H1 (cell line): ENCODE data around the gene EGR2. TPM values are rescaled to one million over a fixed set of nuclear protein-coding genes. Genes with fewer than 3 reads are reported as not detected.

ENCODE experiments used
- ASH2L ChIP-seq: fragments of 200-600, 300-600 bp; sonication (generic); IDR thresholded peaks from one replicate; pipeline ENCODE4 v1.7.1; 2017; ENCODE audit warnings: low read length
- CREB1 ChIP-seq: IDR thresholded peaks from 2 replicates; pipeline ENCODE4 v1.6.1; 2012; ENCODE audit warnings: inconsistent platforms
- CTBP2 ChIP-seq: IDR thresholded peaks from 2 replicates; pipeline ENCODE4 v1.7.0; 2011; ENCODE audit warnings: borderline replicate concordance, mild to moderate bottlenecking, moderate library complexity, mixed read lengths, low read length; ENCODE audit not compliant: insufficient read depth, insufficient read length
- EZH2 ChIP-seq: fragments of 200-600 bp; sonication (generic); IDR thresholded peaks from 2 replicates; pipeline ENCODE4 v1.7.1; 2012; ENCODE audit warnings: low read depth, mild to moderate bottlenecking, moderate library complexity, low read length, inconsistent platforms; ENCODE audit not compliant: severe bottlenecking
- HDAC2 ChIP-seq, 2 experiments: fragments of 300-600 bp in 1 of 2; sonication (generic) in 1 of 2; IDR thresholded peaks; 2 replicates each; pipeline ENCODE4 v1.6.1; 2011 to 2012; ENCODE audit warnings: low read depth in 2 of 2, low read length in 2 of 2, mild to moderate bottlenecking in 2 of 2, moderate library complexity in 2 of 2, borderline replicate concordance in 1 of 2, inconsistent platforms in 1 of 2
- KDM1A ChIP-seq: fragments of 200-600, 300-600 bp; sonication (generic); IDR thresholded peaks from 2 replicates; pipeline ENCODE4 v1.7.1; 2016; ENCODE audit warnings: mild to moderate bottlenecking, low read length, borderline replicate concordance
- MAFK ChIP-seq: IDR thresholded peaks from 2 replicates; pipeline ENCODE4 v1.6.1; 2012; ENCODE audit warnings: low read depth, mild to moderate bottlenecking, improper control_type of control experiment, low read length
- SAP30 ChIP-seq: fragments of 300-600 bp; sonication (generic); IDR thresholded peaks from 2 replicates; pipeline ENCODE4 v1.7.1; 2012; ENCODE audit warnings: low read length, moderate library complexity, mild to moderate bottlenecking, inconsistent platforms; ENCODE audit not compliant: insufficient read depth, insufficient replicate concordance
- SP4 ChIP-seq: IDR thresholded peaks from 2 replicates; pipeline ENCODE4 v1.6.1; 2012; ENCODE audit warnings: low read length, inconsistent platforms
- SUZ12 ChIP-seq: fragments of 200-600 bp; sonication (generic); IDR thresholded peaks from 2 replicates; pipeline ENCODE4 v1.6.1; 2012; ENCODE audit warnings: mild to moderate bottlenecking, inconsistent platforms, low read length, moderate library complexity, mixed read lengths
- polyA plus RNA-seq, 7 experiments: library from polyadenylated mRNA; depleted of rRNA in 3 of 7; stranded (reverse) in 5 of 7; unstranded in 2 of 7; fragments of >200 nt in 5 of 7; fragments of 200-250 nt in 2 of 7; gene quantifications; 1 replicate in 5 of 7; 2 replicates in 1 of 7; 4 replicates in 1 of 7; pipeline versions ENCODE4 v1.2.1 to v1.2.3, GENCODE V29; 2011 to 2013; ENCODE audit warnings: missing spikeins in 2 of 7, mixed read lengths in 2 of 7
- total RNA-seq: library from RNA; stranded (reverse); fragmentation: NEBNext Ultra II Directional; extraction: Animal tissue kit (Norgen Biotek cat#: 25700); gene quantifications from 2 replicates; pipeline ENCODE4 v1.2.1, GENCODE V29; 2021
- TF ChIP-seq, protein P1 (sequence below), 3 experiments: IDR thresholded peaks; 1 replicate in 2 of 3; 2 replicates in 1 of 3; pipeline versions ENCODE4 v1.5.1 to v1.6.1; 2011; ENCODE audit warnings: low read length in 3 of 3, mild to moderate bottlenecking in 3 of 3, inconsistent platforms in 2 of 3, low read depth in 1 of 3, moderate library complexity in 1 of 3; ENCODE audit not compliant: insufficient read depth in 1 of 3; ENCODE audit errors: control extremely low read depth in 1 of 3
- TF ChIP-seq, protein P2 (sequence below): IDR thresholded peaks from 2 replicates; pipeline ENCODE4 v1.6.1; 2012; ENCODE audit warnings: inconsistent platforms

EGR2 gene
- total and polyA plus RNA-seq, 2 of the 8 experiments (the other 6 are each of a cell fraction or from before 2014, with no cell fraction given) = 1.3 to 2.1 TPM

DNA sequence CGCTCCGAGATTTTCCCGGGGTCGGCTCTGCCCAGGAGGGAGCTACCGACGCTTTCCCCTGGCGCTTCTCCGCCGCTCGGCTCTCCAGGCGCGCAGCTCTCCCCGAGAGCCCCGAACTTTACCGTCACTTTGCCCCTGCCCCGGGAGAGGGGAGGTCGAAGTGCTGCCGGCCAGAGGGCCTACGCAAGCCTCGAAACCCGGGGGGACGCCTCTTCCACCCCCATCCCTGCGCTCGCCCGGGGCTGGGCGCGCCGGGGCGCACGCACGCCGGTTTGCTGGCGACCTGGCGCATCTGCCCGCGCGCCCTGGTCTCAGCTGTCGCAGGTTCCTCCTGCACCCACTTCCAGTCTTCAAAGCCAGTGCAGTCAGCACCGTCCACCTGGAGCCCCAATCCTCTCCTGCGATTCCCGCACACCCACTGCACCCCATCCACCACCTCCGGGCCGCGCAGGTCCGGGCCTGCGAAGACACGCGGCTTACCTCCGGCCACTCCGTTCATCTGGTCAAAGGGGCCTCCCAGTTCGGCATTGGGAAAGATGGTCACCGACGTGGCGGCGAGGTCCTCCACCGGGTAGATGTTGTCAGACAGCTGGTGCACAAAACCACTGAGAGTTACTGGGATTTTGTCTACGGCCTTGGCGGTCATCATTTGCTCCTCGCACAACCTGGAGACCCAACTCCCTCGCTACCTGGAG, 638 bp downstream of the EGR2 start (continued):
- TF ChIP-seq SP4 (no peak), CREB1 (0 out of 2 replicates have a peak, but pooled peaks have one; percentile 42), SAP30 (no peak), CTBP2 (no peak), ASH2L (peak; percentile 73), HDAC2 (IDR thresholded peaks at IDR 0.05; ENCODE audit: borderline replicate concordance in 1 of 2, low read depth in 2 of 2, low read length in 2 of 2) (no peak; a peak in 2 of 4 replicates), KDM1A (no peak), SUZ12 (peak; percentile 90), MAFK (no peak), EZH2 (peak; percentile 87)
- TF ChIP-seq, protein P1, sequence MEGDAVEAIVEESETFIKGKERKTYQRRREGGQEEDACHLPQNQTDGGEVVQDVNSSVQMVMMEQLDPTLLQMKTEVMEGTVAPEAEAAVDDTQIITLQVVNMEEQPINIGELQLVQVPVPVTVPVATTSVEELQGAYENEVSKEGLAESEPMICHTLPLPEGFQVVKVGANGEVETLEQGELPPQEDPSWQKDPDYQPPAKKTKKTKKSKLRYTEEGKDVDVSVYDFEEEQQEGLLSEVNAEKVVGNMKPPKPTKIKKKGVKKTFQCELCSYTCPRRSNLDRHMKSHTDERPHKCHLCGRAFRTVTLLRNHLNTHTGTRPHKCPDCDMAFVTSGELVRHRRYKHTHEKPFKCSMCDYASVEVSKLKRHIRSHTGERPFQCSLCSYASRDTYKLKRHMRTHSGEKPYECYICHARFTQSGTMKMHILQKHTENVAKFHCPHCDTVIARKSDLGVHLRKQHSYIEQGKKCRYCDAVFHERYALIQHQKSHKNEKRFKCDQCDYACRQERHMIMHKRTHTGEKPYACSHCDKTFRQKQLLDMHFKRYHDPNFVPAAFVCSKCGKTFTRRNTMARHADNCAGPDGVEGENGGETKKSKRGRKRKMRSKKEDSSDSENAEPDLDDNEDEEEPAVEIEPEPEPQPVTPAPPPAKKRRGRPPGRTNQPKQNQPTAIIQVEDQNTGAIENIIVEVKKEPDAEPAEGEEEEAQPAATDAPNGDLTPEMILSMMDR (IDR thresholded peaks at IDR 0.05; ENCODE audit: control extremely low read depth in 1 of 3, insufficient read depth in 1 of 3, low read depth in 1 of 3, low read length in 3 of 3) = no peak
- TF ChIP-seq, protein P2, sequence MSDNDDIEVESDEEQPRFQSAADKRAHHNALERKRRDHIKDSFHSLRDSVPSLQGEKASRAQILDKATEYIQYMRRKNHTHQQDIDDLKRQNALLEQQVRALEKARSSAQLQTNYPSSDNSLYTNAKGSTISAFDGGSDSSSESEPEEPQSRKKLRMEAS = peak; percentile 80; the same call in 1 of the 2 replicates
- TF ChIP-seq, all 59 proteins: peak for 8
